Neural progenitor cell (in vitro differentiated cells): ENCODE measurements around the gene SLC25A12. TPM values are rescaled to one million over a fixed set of nuclear protein-coding genes. Genes with fewer than 3 reads are reported as not detected.

Experiments
- DNase-seq: peaks from one replicate; pipeline ENCODE4 v3.0.0-alpha.2; 2016; ENCODE audit warnings: low spot score
- H2AFZ ChIP-seq: fragments of 200-600 bp; sonication (generic); replicated peaks from 2 replicates; pipeline ENCODE4 v1.6.1; 2016; ENCODE audit warnings: antibody characterized with exemption
- H3F3A ChIP-seq: fragments of 200-600 bp; sonication (generic); 2 replicates; pipeline ENCODE4 v1.6.1; 2016; ENCODE audit warnings: antibody characterized with exemption, low read depth
- H3K27ac ChIP-seq: fragments of 200-600 bp; sonication (generic); 2 replicates; pipeline ENCODE4 v1.5.1; 2016; ENCODE audit warnings: mild to moderate bottlenecking
- H3K27me3 ChIP-seq: fragments of 200-600 bp; sonication (generic); 2 replicates; pipeline ENCODE4 v1.6.1; 2016; ENCODE audit warnings: mild to moderate bottlenecking, moderate library complexity
- H3K36me3 ChIP-seq: fragments of 200-600 bp; sonication (generic); 2 replicates; pipeline ENCODE4 v1.5.1; 2016
- H3K4me1 ChIP-seq: fragments of 200-600 bp; sonication (generic); 2 replicates; pipeline ENCODE4 v1.6.1; 2016; ENCODE audit warnings: mixed run types
- H3K4me2 ChIP-seq: fragments of 200-600 bp; sonication (generic); 2 replicates; pipeline ENCODE4 v1.6.1; 2016
- H3K4me3 ChIP-seq: fragments of 200-600 bp; sonication (generic); 2 replicates; pipeline ENCODE4 v1.5.1; 2016
- H3K79me2 ChIP-seq: fragments of 200-600 bp; sonication (generic); 2 replicates; pipeline ENCODE4 v1.6.1; 2016; ENCODE audit warnings: low read depth
- H3K9ac ChIP-seq: fragments of 200-600 bp; sonication (generic); 2 replicates; pipeline ENCODE4 v1.6.1; 2016
- H3K9me3 ChIP-seq: fragments of 200-600 bp; sonication (generic); 2 replicates; pipeline ENCODE4 v1.5.1; 2016; ENCODE audit warnings: low read depth
- H4K20me1 ChIP-seq: fragments of 200-600 bp; sonication (generic); 2 replicates; pipeline ENCODE4 v1.6.1; 2016; ENCODE audit warnings: low read depth
- H3K27ac Mint-ChIP-seq: 3 replicates; pipeline ENCODE4 v1.8.0; 2021; ENCODE audit warnings: mixed read lengths
- H3K27me3 Mint-ChIP-seq: 2 replicates; pipeline ENCODE4 v1.8.0; 2022; ENCODE audit warnings: low read depth, mild to moderate bottlenecking, inconsistent platforms, moderate library complexity, mixed read lengths; ENCODE audit not compliant: insufficient read depth
- H3K36me3 Mint-ChIP-seq: 3 replicates; pipeline ENCODE4 v1.8.0; 2021; ENCODE audit warnings: mixed read lengths
- H3K4me1 Mint-ChIP-seq: 3 replicates; pipeline ENCODE4 v1.8.0; 2021; ENCODE audit warnings: mixed read lengths
- H3K4me3 Mint-ChIP-seq: 3 replicates; pipeline ENCODE4 v1.8.0; 2021; ENCODE audit warnings: mild to moderate bottlenecking, moderate library complexity, mixed read lengths
- H3K9me3 Mint-ChIP-seq: 3 replicates; pipeline ENCODE4 v1.8.0; 2020; ENCODE audit warnings: mixed read lengths
- EZH2 ChIP-seq: fragments of 200-600 bp; sonication (generic); IDR thresholded peaks from 2 replicates; pipeline ENCODE4 v1.6.1; 2017; ENCODE audit warnings: antibody characterized with exemption, mild to moderate bottlenecking, moderate library complexity
- EZH2phosphoT487 ChIP-seq: fragments of 200-600 bp; sonication (generic); IDR thresholded peaks from 2 replicates; pipeline ENCODE4 v1.6.1; 2017; ENCODE audit warnings: antibody characterized with exemption
- total RNA-seq: library from RNA; depleted of rRNA; stranded (reverse); fragments of >200 nt; gene quantifications from 2 replicates; pipeline ENCODE4 v1.2.3, GENCODE V29; 2015; ENCODE audit warnings: low replicate concordance
- TF ChIP-seq, protein P1 (sequence below): fragments of 200-600 bp; sonication (generic); IDR thresholded peaks from 2 replicates; pipeline ENCODE4 v1.5.1; 2017; ENCODE audit warnings: antibody characterized with exemption, mild to moderate bottlenecking

The SLC25A12 gene
- total RNA-seq, 1 donor from 2014 or later, result 1.4 TPM

DNA sequence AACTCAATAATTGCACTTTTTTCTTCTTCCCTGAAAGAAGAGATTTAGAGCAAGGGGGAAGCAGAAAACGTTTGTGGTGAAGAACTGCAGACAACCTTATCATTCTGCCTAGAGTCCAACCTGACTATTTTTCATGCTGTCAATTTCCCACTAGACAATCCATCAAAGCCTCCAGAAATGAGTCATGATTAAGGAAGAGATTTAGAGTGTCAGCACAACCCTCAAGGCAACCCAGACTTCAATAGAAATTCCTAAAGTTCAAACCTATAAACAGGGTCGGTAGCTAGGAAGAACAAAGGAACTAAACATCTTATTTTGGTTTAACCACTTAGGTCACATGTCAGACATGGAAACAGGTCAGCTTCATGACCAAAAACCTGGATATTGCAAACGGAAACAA lies 86.9 kb downstream of the SLC25A12 start:
- Histone ChIP-seq H4K20me1 (no peaks in the 10 kb centered on the region), H3K27me3 (no peaks in the 10 kb centered on the region), H3K4me3 (no peak overlapping the region), H3K27ac (no peak overlapping the region), H3K4me1 (peaks cover 6% of the 10 kb centered on the region), H3K79me2 (no peaks in the 10 kb centered on the region), H3K9ac (no peak overlapping the region), H3K4me2 (no peak overlapping the region), H2AFZ (no peak overlapping the region), H3K9me3 (no peaks in the 10 kb centered on the region), H3K36me3 (no peaks in the 10 kb centered on the region), H3F3A (no peaks in the 10 kb centered on the region)
- Mint-ChIP-seq H3K4me1 (peaks cover 17% of the 10 kb centered on the region), H3K36me3 (peaks cover 17% of the 10 kb centered on the region), H3K4me3 (no peak overlapping the region), H3K27ac (no peak overlapping the region), H3K9me3 (peaks cover 2% of the 10 kb centered on the region), H3K27me3 (no peaks in the 10 kb centered on the region)
- no peak for DNase-seq
- TF ChIP-seq EZH2phosphoT487 (no peak), EZH2 (no peak)
- TF ChIP-seq, protein P1, sequence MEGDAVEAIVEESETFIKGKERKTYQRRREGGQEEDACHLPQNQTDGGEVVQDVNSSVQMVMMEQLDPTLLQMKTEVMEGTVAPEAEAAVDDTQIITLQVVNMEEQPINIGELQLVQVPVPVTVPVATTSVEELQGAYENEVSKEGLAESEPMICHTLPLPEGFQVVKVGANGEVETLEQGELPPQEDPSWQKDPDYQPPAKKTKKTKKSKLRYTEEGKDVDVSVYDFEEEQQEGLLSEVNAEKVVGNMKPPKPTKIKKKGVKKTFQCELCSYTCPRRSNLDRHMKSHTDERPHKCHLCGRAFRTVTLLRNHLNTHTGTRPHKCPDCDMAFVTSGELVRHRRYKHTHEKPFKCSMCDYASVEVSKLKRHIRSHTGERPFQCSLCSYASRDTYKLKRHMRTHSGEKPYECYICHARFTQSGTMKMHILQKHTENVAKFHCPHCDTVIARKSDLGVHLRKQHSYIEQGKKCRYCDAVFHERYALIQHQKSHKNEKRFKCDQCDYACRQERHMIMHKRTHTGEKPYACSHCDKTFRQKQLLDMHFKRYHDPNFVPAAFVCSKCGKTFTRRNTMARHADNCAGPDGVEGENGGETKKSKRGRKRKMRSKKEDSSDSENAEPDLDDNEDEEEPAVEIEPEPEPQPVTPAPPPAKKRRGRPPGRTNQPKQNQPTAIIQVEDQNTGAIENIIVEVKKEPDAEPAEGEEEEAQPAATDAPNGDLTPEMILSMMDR, result no peak

DNA sequence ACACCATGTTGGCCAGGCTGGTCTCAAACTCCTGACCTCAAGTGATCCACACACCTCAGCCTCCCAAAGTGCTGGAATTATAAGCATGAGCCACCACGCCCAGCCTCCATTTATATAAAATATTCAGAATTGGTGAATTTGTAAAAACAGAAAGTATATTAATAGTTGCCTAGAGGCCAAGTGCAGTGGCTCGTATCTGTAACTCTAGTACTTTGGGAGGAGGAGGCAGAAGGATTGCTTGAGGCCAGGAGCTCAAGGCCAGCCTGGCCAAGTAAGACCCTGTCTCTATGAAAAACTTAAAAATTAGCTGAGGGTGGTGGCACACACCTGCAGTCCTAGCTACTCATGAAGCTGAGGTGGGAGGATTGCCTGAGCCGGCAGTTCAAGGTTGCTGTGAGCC lies 89.6 kb downstream of the SLC25A12 start:
- TF ChIP-seq, protein P1, result no peak
- no peak for TF ChIP-seq EZH2phosphoT487
- TF ChIP-seq EZH2, result no peak
- Histone ChIP-seq H3K79me2 (no peaks in the 10 kb centered on the region), H4K20me1 (no peaks in the 10 kb centered on the region), H3K4me1 (peaks cover 21% of the 10 kb centered on the region), H2AFZ (no peak overlapping the region), H3K4me3 (no peak overlapping the region), H3F3A (no peaks in the 10 kb centered on the region), H3K36me3 (no peaks in the 10 kb centered on the region), H3K9me3 (no peaks in the 10 kb centered on the region), H3K4me2 (no peak overlapping the region), H3K27me3 (no peaks in the 10 kb centered on the region), H3K9ac (no peak overlapping the region), H3K27ac (no peak overlapping the region)
- Mint-ChIP-seq H3K27me3 (no peaks in the 10 kb centered on the region), H3K4me1 (peaks cover 30% of the 10 kb centered on the region), H3K9me3 (peaks cover 2% of the 10 kb centered on the region), H3K4me3 (no peak overlapping the region), H3K27ac (no peak overlapping the region), H3K36me3 (peaks cover 17% of the 10 kb centered on the region)
- DNase-seq, result no peak

DNA sequence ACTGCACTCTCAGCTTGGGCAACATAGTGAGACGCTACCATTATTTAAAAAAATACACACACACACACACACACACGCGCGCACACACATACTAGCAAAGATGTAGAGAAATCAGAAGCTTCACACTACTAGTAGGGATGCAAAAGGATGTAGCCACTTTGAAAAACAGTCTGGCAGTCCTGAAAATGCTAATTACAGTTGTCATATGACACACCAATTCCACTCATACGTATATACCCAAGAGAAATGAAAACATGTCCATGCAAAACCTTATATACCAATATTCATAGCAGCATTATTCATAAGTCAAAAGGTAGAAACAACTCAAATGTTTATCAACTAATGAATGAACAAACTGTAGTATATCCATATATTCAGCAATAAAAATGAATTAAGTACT lies 90.3 kb downstream of the SLC25A12 start:
- no peak overlapping the region for H2AFZ ChIP-seq
- no peak overlapping the region for H3K27ac Mint-ChIP-seq
- H3K27ac ChIP-seq, result no peak overlapping the region
- TF ChIP-seq, protein P1, result no peak
- no peak for TF ChIP-seq EZH2
- TF ChIP-seq EZH2phosphoT487, result no peak
- H3K4me3 ChIP-seq, result no peak overlapping the region
- no peaks in the 10 kb centered on the region for H4K20me1 ChIP-seq
- H3F3A ChIP-seq, result peaks cover 6% of the 10 kb centered on the region
- H3K4me2 ChIP-seq, result no peak overlapping the region
- H3K4me3 Mint-ChIP-seq, result no peak overlapping the region
- peaks cover 28% of the 10 kb centered on the region for H3K4me1 ChIP-seq
- peaks cover 14% of the 10 kb centered on the region for H3K36me3 Mint-ChIP-seq
- no peaks in the 10 kb centered on the region for H3K79me2 ChIP-seq
- no peaks in the 10 kb centered on the region for H3K27me3 ChIP-seq
- H3K9me3 Mint-ChIP-seq, result peaks cover 2% of the 10 kb centered on the region
- no peaks in the 10 kb centered on the region for H3K27me3 Mint-ChIP-seq
- no peaks in the 10 kb centered on the region for H3K9me3 ChIP-seq
- H3K36me3 ChIP-seq, result no peaks in the 10 kb centered on the region
- H3K9ac ChIP-seq, result no peak overlapping the region
- peaks cover 37% of the 10 kb centered on the region for H3K4me1 Mint-ChIP-seq
- DNase-seq, result no peak
